Measurements from ENCODE around the gene NR0B2. TPM values are rescaled to one million over a fixed set of nuclear protein-coding genes. Genes with fewer than 3 reads are reported as not detected.

NR0B2 gene
- total RNA-seq, 4 donors from 2014 or later: not detected

- no peak for TF ChIP-seq POLR2A (IDR thresholded peaks at IDR 0.05)
- DNase-seq: no peak
- Histone ChIP-seq H3K9me3 (no peaks in the 10 kb centered on the region), H3K4me1 (no peaks in the 10 kb centered on the region), H3K27ac (no peak overlapping the region), H3K27me3 (no peaks in the 10 kb centered on the region), H3K4me3 (no peak overlapping the region), H3K36me3 (no peaks in the 10 kb centered on the region)
- intact Hi-C loops (cut with DNase I; ENCODE audit: low total_unique reads): no loop called here
Observed at GRCh38 chr1:26912147-26912490, 1.7 kb downstream of the NR0B2 start.

- Histone ChIP-seq H3K36me3 (no peaks in the 10 kb centered on the region), H3K27ac (no peak overlapping the region), H3K27me3 (no peaks in the 10 kb centered on the region), H3K9me3 (no peaks in the 10 kb centered on the region), H3K4me1 (no peaks in the 10 kb centered on the region), H3K4me3 (no peak overlapping the region)
- no peak for DNase-seq
- intact Hi-C loops (cut with DNase I; ENCODE audit: low total_unique reads): no loop called here
- TF ChIP-seq, protein P1, sequence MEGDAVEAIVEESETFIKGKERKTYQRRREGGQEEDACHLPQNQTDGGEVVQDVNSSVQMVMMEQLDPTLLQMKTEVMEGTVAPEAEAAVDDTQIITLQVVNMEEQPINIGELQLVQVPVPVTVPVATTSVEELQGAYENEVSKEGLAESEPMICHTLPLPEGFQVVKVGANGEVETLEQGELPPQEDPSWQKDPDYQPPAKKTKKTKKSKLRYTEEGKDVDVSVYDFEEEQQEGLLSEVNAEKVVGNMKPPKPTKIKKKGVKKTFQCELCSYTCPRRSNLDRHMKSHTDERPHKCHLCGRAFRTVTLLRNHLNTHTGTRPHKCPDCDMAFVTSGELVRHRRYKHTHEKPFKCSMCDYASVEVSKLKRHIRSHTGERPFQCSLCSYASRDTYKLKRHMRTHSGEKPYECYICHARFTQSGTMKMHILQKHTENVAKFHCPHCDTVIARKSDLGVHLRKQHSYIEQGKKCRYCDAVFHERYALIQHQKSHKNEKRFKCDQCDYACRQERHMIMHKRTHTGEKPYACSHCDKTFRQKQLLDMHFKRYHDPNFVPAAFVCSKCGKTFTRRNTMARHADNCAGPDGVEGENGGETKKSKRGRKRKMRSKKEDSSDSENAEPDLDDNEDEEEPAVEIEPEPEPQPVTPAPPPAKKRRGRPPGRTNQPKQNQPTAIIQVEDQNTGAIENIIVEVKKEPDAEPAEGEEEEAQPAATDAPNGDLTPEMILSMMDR (IDR thresholded peaks at IDR 0.05): no peak
- no peak for TF ChIP-seq POLR2A (IDR thresholded peaks at IDR 0.05)
Observed at GRCh38 chr1:26911399-26912146, 2.2 kb downstream of the NR0B2 start.

GRCh38 chr1:26910343-26911160, 3.2 kb downstream of the NR0B2 start:
- no peak for DNase-seq
- Histone ChIP-seq H3K36me3 (no peaks in the 10 kb centered on the region), H3K4me1 (no peaks in the 10 kb centered on the region), H3K9me3 (no peaks in the 10 kb centered on the region), H3K4me3 (no peak overlapping the region), H3K27ac (no peak overlapping the region), H3K27me3 (no peaks in the 10 kb centered on the region)
- intact Hi-C loops (cut with DNase I; ENCODE audit: low total_unique reads): no loop called here
- TF ChIP-seq POLR2A (IDR thresholded peaks at IDR 0.05): no peak
- TF ChIP-seq, protein P1 (IDR thresholded peaks at IDR 0.05): no peak

GRCh38 chr1:26909951-26910342, 3.8 kb downstream of the NR0B2 start:
- no peak for DNase-seq
- no peaks in the 10 kb centered on the region for H3K36me3 ChIP-seq
- no peaks in the 10 kb centered on the region for H3K27me3 ChIP-seq
- H3K4me3 ChIP-seq: no peak overlapping the region
- no peaks in the 10 kb centered on the region for H3K4me1 ChIP-seq
- no peak overlapping the region for H3K27ac ChIP-seq
- intact Hi-C loops (cut with DNase I; ENCODE audit: low total_unique reads): no loop called here
- TF ChIP-seq POLR2A (IDR thresholded peaks at IDR 0.05): no peak
- H3K9me3 ChIP-seq: no peaks in the 10 kb centered on the region

DNA sequence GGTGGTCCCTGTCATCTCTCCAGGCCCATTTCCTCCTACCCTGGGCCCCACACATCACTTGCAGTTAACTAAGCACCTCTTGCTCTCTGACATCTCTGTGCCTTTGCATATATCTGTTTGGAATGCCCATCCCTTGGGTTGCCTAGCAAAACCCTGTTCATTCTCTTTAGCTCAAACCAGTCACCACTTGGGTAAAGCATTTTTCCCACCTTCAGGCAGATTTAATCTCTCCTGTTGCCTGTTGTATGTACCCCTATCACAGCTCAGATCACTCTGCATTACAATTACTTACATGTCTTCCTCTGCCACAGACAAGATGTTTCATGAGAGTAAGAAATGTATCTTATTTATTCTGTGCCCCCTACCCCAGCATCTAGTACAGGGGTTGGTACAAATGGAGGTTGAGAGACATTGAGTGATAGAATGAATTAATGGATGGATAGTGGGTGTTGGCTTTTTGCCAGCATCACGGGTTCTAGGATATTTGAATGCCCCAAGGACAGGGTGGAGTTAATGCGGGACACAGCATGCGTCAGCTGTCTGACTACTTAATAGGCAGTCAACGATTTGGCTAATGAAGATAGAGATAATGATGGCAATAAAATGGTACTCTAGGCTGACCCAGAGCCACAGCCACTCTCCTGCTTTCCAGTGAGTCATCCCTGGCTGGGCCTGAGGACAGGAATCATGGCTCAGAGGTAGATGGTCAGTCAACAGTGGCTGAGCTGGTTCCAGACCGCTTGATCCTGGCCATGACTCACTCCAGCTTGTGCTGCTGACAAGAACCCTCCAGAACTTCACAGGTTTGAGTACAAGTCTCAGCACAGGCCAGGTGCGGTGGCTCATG, 6.5 kb downstream of the NR0B2 start:
- no peak for DNase-seq
- no peaks in the 10 kb centered on the region for H3K27me3 ChIP-seq
- TF ChIP-seq POLR2A (IDR thresholded peaks at IDR 0.05): no peak
- TF ChIP-seq, protein P1 (IDR thresholded peaks at IDR 0.05): no peak
- no peak overlapping the region for H3K4me3 ChIP-seq
- no peak overlapping the region for H3K27ac ChIP-seq
- no peaks in the 10 kb centered on the region for H3K9me3 ChIP-seq
- intact Hi-C loops (cut with DNase I; ENCODE audit: low total_unique reads): no loop called here
- H3K4me1 ChIP-seq: no peaks in the 10 kb centered on the region
- H3K36me3 ChIP-seq: no peaks in the 10 kb centered on the region

All from uterus (tissue), 4 donors.